HG03442 (cell line): ENCODE data around the gene UXS1.

Source experiments
- ATAC-seq: cut with Tn5 transposase; IDR thresholded peaks from one replicate; pipeline ENCODE4 v1.9.1; 2021; ENCODE audit warnings: mild to moderate bottlenecking, moderate library complexity; ENCODE audit not compliant: unreplicated experiment

The UXS1 gene

GRCh38 chr2:106090916-106091618, 103.0 kb downstream of the UXS1 start:
- no peak for ATAC-seq

GRCh38 chr2:106089611-106090010, 104.5 kb downstream of the UXS1 start:
- ATAC-seq, result no peak

GRCh38 chr2:106085181-106085940, 108.7 kb downstream of the UXS1 start:
- no peak for ATAC-seq

GRCh38 chr2:106080959-106081358, 113.1 kb downstream of the UXS1 start:
- ATAC-seq, result no peak

- ATAC-seq, result no peak
Measured at GRCh38 chr2:106078096-106078495, 116.0 kb downstream of the UXS1 start.

- no peak for ATAC-seq
Measured at GRCh38 chr2:106076941-106077340, 117.2 kb downstream of the UXS1 start.

- no peak for ATAC-seq
Measured at GRCh38 chr2:106075048-106075447, 119.1 kb downstream of the UXS1 start.

GRCh38 chr2:106073678-106074406, 120.3 kb downstream of the UXS1 start:
- ATAC-seq, result no peak

- no peak for ATAC-seq
Measured at GRCh38 chr2:106070181-106070580, 123.9 kb downstream of the UXS1 start.

- no peak for ATAC-seq
Measured at GRCh38 chr2:106068451-106068850, 125.7 kb downstream of the UXS1 start.

GRCh38 chr2:106065983-106066820, 127.9 kb downstream of the UXS1 start:
- no peak for ATAC-seq

GRCh38 chr2:106065268-106065982, 128.7 kb downstream of the UXS1 start:
- no peak for ATAC-seq

- no peak for ATAC-seq
Measured at GRCh38 chr2:106063181-106063580, 130.9 kb downstream of the UXS1 start.

- no peak for ATAC-seq
Measured at GRCh38 chr2:106062627-106063026, 131.5 kb downstream of the UXS1 start.

GRCh38 chr2:106061611-106062349, 132.3 kb downstream of the UXS1 start:
- ATAC-seq, result no peak

GRCh38 chr2:106059416-106060065, 134.6 kb downstream of the UXS1 start:
- ATAC-seq, result no peak

- no peak for ATAC-seq
Measured at GRCh38 chr2:106058469-106059137, 135.5 kb downstream of the UXS1 start.

- ATAC-seq, result no peak
Measured at GRCh38 chr2:106057206-106057605, 136.9 kb downstream of the UXS1 start.
